ENCODE results near the gene TAS2R10.
"Not testable (repeated sequence)": the region's sequence is repeated elsewhere in the genome, so short reads cannot be mapped to it uniquely, and the experiment has no call there.

The TAS2R10 gene

GRCh38 chr12:10826258-10826657 is at the start of gene TAS2R10:
Gene TAS2R10, minus strand, starts transcription at chr12:10826358. Its CDS starts 89 bp downstream, at chr12:10826269.
- no peak for DNase-seq

DNA sequence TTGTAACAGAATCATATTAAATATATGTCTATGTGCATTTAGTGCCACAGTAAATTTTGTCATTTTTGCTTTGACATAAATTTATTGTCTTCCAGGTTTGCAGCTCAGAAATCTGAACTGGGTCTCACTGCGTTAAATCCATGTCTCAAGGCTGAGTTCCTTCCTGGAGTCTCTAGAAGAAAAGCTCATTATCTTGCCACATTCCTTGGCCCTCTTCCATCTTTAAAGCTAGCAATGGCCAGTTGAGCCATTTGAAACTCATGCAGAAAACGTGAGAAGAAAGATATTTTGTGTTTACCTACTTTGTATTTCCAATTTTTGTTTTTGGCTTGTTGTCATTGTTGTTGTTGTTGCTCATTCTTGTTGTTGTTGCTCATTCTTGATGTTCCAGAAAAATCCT is 47.2 kb upstream of the TAS2R10 start:
- no peak for DNase-seq

DNA sequence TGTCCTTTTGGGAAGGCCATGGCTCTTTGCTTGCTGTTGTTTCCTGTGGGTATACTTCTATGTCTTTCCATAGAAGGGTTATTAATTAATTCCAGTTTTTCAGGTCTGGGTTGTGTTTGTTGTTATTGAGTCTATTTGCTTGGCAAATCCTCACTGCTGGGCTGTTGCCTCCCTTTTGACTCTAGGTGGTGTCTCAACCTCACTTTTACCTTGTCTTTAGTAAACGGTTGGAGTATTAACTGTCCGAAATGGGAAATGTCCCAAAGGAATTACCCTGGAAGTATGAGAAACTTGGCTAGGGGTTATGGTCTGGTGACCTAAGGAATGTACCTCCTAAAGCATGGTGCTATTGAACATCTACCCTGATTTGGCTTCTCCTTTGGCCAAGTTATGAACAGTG is 41.2 kb upstream of the TAS2R10 start:
- no peak for DNase-seq

DNA sequence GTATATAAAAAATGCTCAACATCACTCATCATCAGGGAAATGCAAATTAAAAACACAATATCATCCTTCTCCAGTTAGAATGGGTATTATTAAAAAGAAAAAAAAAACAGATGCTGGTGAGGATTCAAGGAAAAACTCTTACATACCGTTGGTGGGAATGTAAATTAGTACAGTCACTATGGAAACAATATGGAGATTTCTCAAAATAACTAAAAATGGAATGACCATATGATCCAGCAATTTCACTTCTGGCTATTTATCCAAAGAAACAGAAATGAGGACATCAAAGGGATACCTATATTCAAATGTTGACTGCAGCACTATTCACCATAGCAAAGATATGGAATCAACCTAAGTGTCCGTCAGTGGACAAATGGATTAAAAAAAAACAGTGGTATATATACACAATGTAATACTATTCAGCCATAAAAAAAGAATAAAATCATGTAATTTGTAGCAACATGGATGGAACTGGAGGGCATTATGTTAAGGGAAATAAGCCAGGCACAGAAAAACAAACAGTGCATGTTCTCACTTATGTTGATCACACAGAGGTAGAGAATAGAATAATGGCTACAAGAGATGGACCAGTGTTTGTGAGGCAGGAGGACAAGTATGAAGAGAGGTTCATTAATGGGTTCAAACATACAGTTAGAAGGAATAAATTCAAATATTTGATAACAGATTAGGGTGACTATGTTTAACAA is 37.5 kb upstream of the TAS2R10 start:
- no peak for DNase-seq

- no peak for DNase-seq
Observed at GRCh38 chr12:10861366-10861765, 35.2 kb upstream of the TAS2R10 start.

- no peak for DNase-seq
Observed at GRCh38 chr12:10855807-10856206, 29.6 kb upstream of the TAS2R10 start.

GRCh38 chr12:10853776-10854175 is 27.6 kb upstream of the TAS2R10 start:
- no peak for DNase-seq

DNA sequence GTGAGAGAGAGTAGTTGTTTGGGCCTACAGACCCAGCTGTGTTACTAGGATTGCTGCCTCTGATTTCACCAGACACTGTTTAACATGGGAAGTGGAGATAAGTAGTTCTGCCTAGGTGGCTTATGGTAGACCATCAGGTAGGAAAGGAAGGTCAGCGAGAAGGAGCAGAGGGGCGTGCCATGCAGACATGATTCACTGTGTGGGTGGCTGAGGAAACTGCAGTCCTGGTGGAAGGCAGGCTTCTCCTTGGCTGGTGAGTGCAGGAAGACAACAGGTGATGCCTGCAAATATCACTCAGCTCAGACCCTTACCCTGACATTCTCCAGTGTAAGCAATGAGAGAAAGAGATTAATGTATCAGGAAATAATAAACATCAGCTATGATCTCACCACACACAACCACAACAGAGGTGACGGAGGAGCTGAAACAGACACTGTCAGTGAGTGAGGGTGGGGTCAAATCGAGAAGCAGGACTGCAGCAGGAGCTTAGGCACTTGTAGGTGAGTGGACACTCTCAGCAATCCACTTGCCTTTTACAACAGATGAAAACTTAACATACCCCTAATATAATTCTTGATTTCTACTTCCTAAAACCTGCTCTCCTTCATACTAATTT is 25.2 kb upstream of the TAS2R10 start:
- DNase-seq = peak; percentile 2

DNA sequence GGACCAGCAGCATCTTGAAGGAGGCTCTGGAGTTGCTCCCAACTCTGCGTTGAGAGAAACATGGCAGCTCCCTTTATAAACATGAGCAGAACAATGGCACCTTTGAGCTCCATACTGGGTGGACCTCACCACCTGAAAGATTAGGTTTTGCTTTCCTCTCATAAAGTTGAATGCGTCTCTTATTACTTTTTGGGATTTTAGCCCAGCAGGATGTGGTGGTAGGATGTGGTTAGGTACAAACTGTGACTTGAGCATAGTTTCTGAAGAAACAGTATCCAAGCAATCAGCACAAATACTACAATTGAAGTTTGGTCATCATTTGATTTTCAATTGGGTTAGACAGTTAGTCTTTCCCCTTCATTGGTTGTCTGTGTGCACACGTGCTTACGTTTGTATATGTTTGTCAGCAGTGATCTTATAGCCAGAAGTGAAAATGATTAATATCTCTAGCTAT is 23.3 kb upstream of the TAS2R10 start, which contains the start of gene PRR4:
Gene PRR4, minus strand, starts transcription at position 51 of the 454 bp plus-strand sequence. Its CDS starts 38 bp downstream, at position 13.
- peak; percentile 36 for DNase-seq

DNA sequence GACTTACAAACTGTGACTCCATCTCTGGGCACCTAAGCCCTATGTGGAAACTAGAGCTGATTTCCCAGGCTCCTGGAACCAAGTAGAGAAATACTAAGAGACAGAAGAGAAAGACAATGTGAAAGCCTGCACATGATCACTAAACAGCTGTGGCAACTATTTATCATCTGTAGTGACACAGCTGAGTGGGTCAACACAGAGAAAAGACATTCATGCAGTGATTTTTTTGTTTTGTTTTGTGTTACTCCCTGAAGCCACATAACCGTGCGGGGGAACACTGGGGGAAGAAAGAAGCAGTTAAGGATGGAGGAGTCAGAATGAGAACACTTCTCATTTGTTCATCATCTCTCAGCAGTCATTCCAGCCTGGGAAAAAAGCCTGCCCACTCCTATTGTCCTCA is 21.6 kb upstream of the TAS2R10 start:
- no peak for DNase-seq

- DNase-seq = no peak
Observed at GRCh38 chr12:10842862-10843261, 16.7 kb upstream of the TAS2R10 start.

GRCh38 chr12:10838461-10838860 is 12.3 kb upstream of the TAS2R10 start:
- DNase-seq = no peak

- no peak for DNase-seq
Observed at GRCh38 chr12:10829994-10830393, 3.8 kb upstream of the TAS2R10 start.

GRCh38 chr12:10824957-10825356 is 1.2 kb downstream of the TAS2R10 start:
- no peak for DNase-seq

DNA sequence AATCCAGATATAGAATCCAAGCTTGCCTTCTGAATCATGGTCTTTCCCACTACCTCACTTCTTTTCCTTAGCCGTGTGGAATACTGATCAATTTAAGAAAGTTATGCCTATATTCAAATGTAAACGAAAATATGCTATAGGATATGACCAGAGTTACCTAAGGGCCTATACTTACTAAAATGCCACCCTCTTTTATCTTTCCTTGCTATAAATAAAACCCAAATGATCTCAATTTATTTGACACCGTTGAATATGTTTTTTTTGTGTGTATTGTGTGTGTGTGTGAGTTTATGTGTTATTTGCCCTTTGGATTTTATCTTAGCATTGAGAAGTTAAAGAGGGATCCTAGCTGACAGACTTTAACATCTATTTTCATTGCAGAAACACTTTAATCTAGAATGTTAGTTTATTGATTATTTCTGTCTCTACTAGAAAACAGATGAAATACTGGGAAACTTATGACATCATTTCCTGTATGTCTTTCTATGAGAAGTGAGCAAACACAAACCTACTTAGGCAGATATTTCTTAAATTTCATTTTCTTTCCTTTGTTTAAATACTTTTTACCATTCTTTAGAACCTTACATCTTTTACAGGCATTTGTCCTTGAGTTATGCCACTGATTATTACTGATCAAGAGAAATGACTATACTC is 14.1 kb downstream of the TAS2R10 start:
- DNase-seq = no peak

DNA sequence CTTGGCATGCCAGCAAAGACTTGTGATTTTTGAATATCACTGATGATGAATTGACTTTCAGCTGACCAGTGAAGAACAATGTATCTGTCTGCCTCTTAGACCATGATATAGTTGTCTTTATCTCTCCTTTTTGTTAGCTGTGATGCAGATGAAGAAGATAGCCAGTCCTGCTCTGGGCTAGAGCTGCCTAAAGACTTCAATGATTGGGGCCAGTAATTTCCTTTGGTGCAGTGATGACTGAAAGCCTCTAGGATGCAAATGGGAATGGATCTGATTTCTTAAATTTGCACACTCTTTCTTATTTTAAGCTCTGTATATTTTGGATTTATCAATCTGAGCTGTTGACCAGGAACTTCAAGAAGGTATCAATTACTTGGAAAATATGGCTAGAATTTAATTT is 16.1 kb downstream of the TAS2R10 start, which contains the start of gene TAS2R9:
Gene TAS2R9, minus strand, starts transcription at position 101 of the 400 bp plus-strand sequence. Its CDS starts 93 bp downstream, at position 8.
- DNase-seq = no peak

DNA sequence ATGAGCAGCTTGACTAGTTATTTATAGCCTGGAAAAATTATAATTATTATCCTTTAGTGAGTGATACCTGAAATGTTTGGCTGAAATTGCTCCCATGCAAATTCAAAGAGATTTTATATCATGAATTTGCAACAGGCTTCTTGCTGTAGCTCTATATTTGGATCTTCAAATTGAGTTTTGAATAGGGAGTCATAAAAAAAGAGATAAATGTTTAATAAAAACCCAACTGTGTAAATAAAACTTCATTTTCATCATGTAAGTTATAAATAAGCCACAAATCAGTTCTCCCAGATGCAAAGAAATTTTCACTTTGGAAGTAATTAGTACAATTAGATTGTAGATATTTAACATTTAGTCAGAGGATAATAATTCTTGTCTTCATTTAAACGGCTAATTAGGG is 19.0 kb downstream of the TAS2R10 start, which contains the start of gene TAS2R8:
Gene TAS2R8, minus strand, starts transcription at position 101 of the 400 bp plus-strand sequence. CDS start 306 bp downstream, outside the sequence.
- DNase-seq = no peak

GRCh38 chr12:10802587-10802986 is 23.6 kb downstream of the TAS2R10 start, which contains the start of gene TAS2R7:
Gene TAS2R7, minus strand, starts transcription at chr12:10802627. Its CDS starts 57 bp downstream, at chr12:10802570.
- DNase-seq = no peak

- no peak for DNase-seq
Observed at GRCh38 chr12:10801741-10802140, 24.4 kb downstream of the TAS2R10 start.

GRCh38 chr12:10794222-10794621 is 31.9 kb downstream of the TAS2R10 start:
- no peak for DNase-seq

GRCh38 chr12:10791769-10792168 is 34.4 kb downstream of the TAS2R10 start:
- not testable (repeated sequence) for DNase-seq

GRCh38 chr12:10783252-10783651 is 42.9 kb downstream of the TAS2R10 start:
- no peak for DNase-seq

- DNase-seq = no peak
Observed at GRCh38 chr12:10779103-10779502, 47.1 kb downstream of the TAS2R10 start.

All from CD4-positive, alpha-beta T cell treated with Interleukin-17A for 1 hour (primary cell).